Measurements from ENCODE around the gene CACNB4. TPM values are rescaled to one million over a fixed set of nuclear protein-coding genes. Genes with fewer than 3 reads are reported as not detected.

The CACNB4 gene
- total RNA-seq, 1 experiment from 2014 or later: 2.0 TPM

GRCh38 chr2:151996243-151997003 is 102.4 kb downstream of the CACNB4 start:
- intact Hi-C loops (cut with micrococcal nuclease): no loop called here
- DNase-seq (ENCODE audit: low read depth, low spot score): no peak
- Histone ChIP-seq H3K9ac (ENCODE audit: low read length) (no peak overlapping the region), H3K4me2 (ENCODE audit: low read length) (no peak overlapping the region), H3K4me1 (ENCODE audit: control insufficient read depth in 1 of 2, insufficient read depth in 2 of 2, low read length in 2 of 2) (no peaks in the 10 kb centered on the region), H3K27ac (ENCODE audit: low read depth, low read length) (no peak overlapping the region), H4K20me1 (ENCODE audit: insufficient read depth) (no peaks in the 10 kb centered on the region), H3K27me3 (ENCODE audit: insufficient read depth, low read length) (no peaks in the 10 kb centered on the region), H3K36me3 (ENCODE audit: control insufficient read depth in 1 of 2, insufficient read depth in 2 of 2, low read length in 2 of 2) (no peaks in the 10 kb centered on the region), H3K79me2 (ENCODE audit: insufficient read depth, low read length) (no peaks in the 10 kb centered on the region), H3K9me2 (ENCODE audit: insufficient read depth) (no peaks in the 10 kb centered on the region), H3K9me3 (ENCODE audit: control insufficient read depth in 1 of 2, insufficient read depth in 1 of 2, low read depth in 1 of 2, low read length in 2 of 2) (no peaks in the 10 kb centered on the region), H2AFZ (ENCODE audit: low read depth, low read length, poor library complexity, severe bottlenecking) (no peak overlapping the region), H3K4me3 (replicated peaks in 1 of 2; ENCODE audit: low read depth in 1 of 2, low read length in 2 of 2) (no peak overlapping the region)
- BruUV-seq (replicated peaks): no TSS peak
- ATAC-seq: no peak
- CTCF ChIA-PET: no interaction called here
- no peak for TF ChIP-seq EZH2 (IDR thresholded peaks at IDR 0.05)
- no peak for TF ChIP-seq SIN3A (IDR thresholded peaks at IDR 0.05; ENCODE audit: low read depth)
- TF ChIP-seq ELF1 (IDR thresholded peaks at IDR 0.05; ENCODE audit: borderline replicate concordance, low read depth): no peak
- no peak for TF ChIP-seq REST (IDR thresholded peaks at IDR 0.05; ENCODE audit: low read depth)
- no peak for TF ChIP-seq EGR1 (IDR thresholded peaks at IDR 0.05; ENCODE audit: low read depth)
- TF ChIP-seq CEBPB (IDR thresholded peaks at IDR 0.05; ENCODE audit: low read depth): no peak
- TF ChIP-seq POLR2A (IDR thresholded peaks at IDR 0.05; ENCODE audit: borderline replicate concordance, extremely low read depth, insufficient read depth, insufficient read length): no peak
- no peak for TF ChIP-seq SRF (IDR thresholded peaks at IDR 0.05; ENCODE audit: low read depth)
- TF ChIP-seq MAX (IDR thresholded peaks at IDR 0.05): no peak
- TF ChIP-seq ZNF274 (IDR thresholded peaks at IDR 0.05; ENCODE audit: low read depth, low read length): no peak
- no peak for TF ChIP-seq JUND (IDR thresholded peaks at IDR 0.05)
- no peak for TF ChIP-seq RAD21 (IDR thresholded peaks at IDR 0.05; ENCODE audit: low read depth)
- TF ChIP-seq ZBTB33 (IDR thresholded peaks at IDR 0.05; ENCODE audit: extremely low read depth, insufficient replicate concordance, low read length): no peak
- no peak for TF ChIP-seq POLR2AphosphoS5 (IDR thresholded peaks at IDR 0.05; ENCODE audit: low read depth, low read length)
- no peak for TF ChIP-seq YY1 (IDR thresholded peaks at IDR 0.05; ENCODE audit: extremely low read depth, insufficient replicate concordance, low read depth, low read length)
- RAD21 ChIA-PET (ENCODE audit: low non-redundant PET in 1 of 2, low total read pairs in 2 of 2, uncharacterized antibody in 2 of 2, unreplicated experiment in 2 of 2): no interaction called here
- POLR2A ChIA-PET: no interaction called here

Measured in HCT116 (cell line).